Dedifferentiated amniotic fluid mesenchymal stem cell (primary cell): Measurements from ENCODE around the gene DIS3L2.
"Not testable (repeated sequence)": the region's sequence is repeated elsewhere in the genome, so short reads cannot be mapped to it uniquely, and the experiment has no call there.

Experiments used
- DNase-seq: peaks from one replicate; pipeline ENCODE4 v3.0.0-alpha.2; 2016; ENCODE audit errors: extremely low spot score

The DIS3L2 gene

GRCh38 chr2:232115728-232116361 lies 154.3 kb downstream of the DIS3L2 start:
- not testable (repeated sequence) for DNase-seq

- DNase-seq = no peak
Measured at GRCh38 chr2:232116852-232117251, 155.3 kb downstream of the DIS3L2 start.

GRCh38 chr2:232117413-232117812 lies 155.9 kb downstream of the DIS3L2 start:
- no peak for DNase-seq

GRCh38 chr2:232120911-232121310 lies 159.4 kb downstream of the DIS3L2 start:
- no peak for DNase-seq

GRCh38 chr2:232124309-232124708 lies 162.8 kb downstream of the DIS3L2 start:
- no peak for DNase-seq

GRCh38 chr2:232126301-232127099 lies 165.0 kb downstream of the DIS3L2 start:
- DNase-seq = no peak

GRCh38 chr2:232129483-232129882 lies 168.0 kb downstream of the DIS3L2 start:
- DNase-seq = no peak

- no peak for DNase-seq
Measured at GRCh38 chr2:232132181-232132580, 170.7 kb downstream of the DIS3L2 start.

- no peak for DNase-seq
Measured at GRCh38 chr2:232133078-232133477, 171.6 kb downstream of the DIS3L2 start.

- DNase-seq = no peak
Measured at GRCh38 chr2:232134939-232135338, 173.4 kb downstream of the DIS3L2 start.

GRCh38 chr2:232137356-232138147 lies 176.0 kb downstream of the DIS3L2 start:
- DNase-seq = no peak

GRCh38 chr2:232138441-232138840 lies 176.9 kb downstream of the DIS3L2 start:
- DNase-seq = no peak

- DNase-seq = no peak
Measured at GRCh38 chr2:232139171-232139594, 177.7 kb downstream of the DIS3L2 start.

GRCh38 chr2:232139786-232140562 lies 178.5 kb downstream of the DIS3L2 start:
- DNase-seq = no peak

- no peak for DNase-seq
Measured at GRCh38 chr2:232141591-232141990, 180.1 kb downstream of the DIS3L2 start.

- DNase-seq = no peak
Measured at GRCh38 chr2:232142049-232142448, 180.5 kb downstream of the DIS3L2 start.

- DNase-seq = no peak
Measured at GRCh38 chr2:232142502-232142901, 181.0 kb downstream of the DIS3L2 start.

GRCh38 chr2:232146294-232146693 lies 184.8 kb downstream of the DIS3L2 start:
- no peak for DNase-seq

GRCh38 chr2:232147440-232148077 lies 186.0 kb downstream of the DIS3L2 start:
- no peak for DNase-seq

- no peak for DNase-seq
Measured at GRCh38 chr2:232162187-232162586, 200.7 kb downstream of the DIS3L2 start.

- no peak for DNase-seq
Measured at GRCh38 chr2:232170396-232170795, 208.9 kb downstream of the DIS3L2 start.
